Thyroid gland (tissue), 4 donors: ENCODE data around the gene FLAD1. TPM values are rescaled to one million over a fixed set of nuclear protein-coding genes. Genes with fewer than 3 reads are reported as not detected.

Experiments used
- DNase-seq, 2 donors: peaks; one replicate each; pipeline ENCODE4 v3.0.0-alpha.2; 2019
- H3K27ac ChIP-seq, 3 donors: fragments of 200-600 bp; sonication (generic); 1 replicate in 2 of 3; 2 replicates in 1 of 3; pipeline ENCODE4 v1.5.1; 2016 to 2019; ENCODE audit warnings: mild to moderate bottlenecking in 1 of 3, moderate library complexity in 1 of 3
- H3K27me3 ChIP-seq: fragments of 200-600 bp; sonication (generic); one replicate; pipeline ENCODE4 v1.5.1; 2019
- H3K36me3 ChIP-seq, 2 donors: fragments of 200-600 bp; sonication (generic); one replicate each; pipeline ENCODE4 v1.5.1; 2016 to 2019
- H3K4me1 ChIP-seq, 2 donors: fragments of 200-600 bp; sonication (generic); one replicate each; pipeline ENCODE4 v1.5.1; 2017 to 2019
- H3K4me3 ChIP-seq, 3 donors: fragments of 200-600 bp; sonication (generic); replicated peaks in 1 of 3; 1 replicate in 2 of 3; 2 replicates in 1 of 3; pipeline ENCODE4 v1.5.1; 2016; ENCODE audit warnings: mild to moderate bottlenecking in 1 of 3
- H3K9me3 ChIP-seq: fragments of 200-600 bp; sonication (generic); one replicate; pipeline ENCODE4 v1.5.1; 2017
- POLR2A ChIP-seq, 2 donors: fragments of 450-650 bp; IDR thresholded peaks; one replicate each; pipeline ENCODE4 v1.6.1; 2017; ENCODE audit warnings: antibody characterized with exemption in 2 of 2, mild to moderate bottlenecking in 2 of 2, moderate library complexity in 1 of 2
- WGBS, 2 donors: methylation state at CpG; one replicate each; pipeline ENCODE4 v1.1.5; 2017; 5-methylcytosine and 5-hydroxymethylcytosine counted together
- intact Hi-C: fragments of 100-400 bp; cut with DNase I; formaldehyde crosslinking; loops from one replicate; pipeline ENCODE4 v1.15.1; 2023
- total RNA-seq, 4 donors: library from RNA; depleted of rRNA; stranded (reverse); fragments of >200 nt; gene quantifications; one replicate each; pipeline ENCODE4 v1.2.3, GENCODE V29; 2016
- TF ChIP-seq, protein P1 (sequence below), 6 experiments: fragments of 200-600 bp in 3 of 6; fragments of 450-650 bp in 3 of 6; sonication (generic) in 3 of 6; IDR thresholded peaks; one replicate each; pipeline ENCODE4 v1.5.1; 2016 to 2019; ENCODE audit warnings: antibody characterized with exemption in 6 of 6, mild to moderate bottlenecking in 2 of 6, inconsistent platforms in 1 of 6, moderate library complexity in 1 of 6

FLAD1 gene
- total RNA-seq, 4 donors from 2014 or later: 24.1 to 39.3 (median 31.1) TPM

- Histone ChIP-seq H3K36me3 (peaks cover 0 to 8% of the 10 kb centered on the region in 2 donors), H3K27ac (peak overlapping the region; percentile 72 to 83 (median 72)), H3K4me1 (peaks cover 57 to 66% of the 10 kb centered on the region in 2 donors), H3K4me3 (no peak overlapping the region), H3K27me3 (no peaks in the 10 kb centered on the region), H3K9me3 (no peaks in the 10 kb centered on the region)
- no peak for TF ChIP-seq POLR2A (IDR thresholded peaks at IDR 0.05)
- TF ChIP-seq, protein P1, sequence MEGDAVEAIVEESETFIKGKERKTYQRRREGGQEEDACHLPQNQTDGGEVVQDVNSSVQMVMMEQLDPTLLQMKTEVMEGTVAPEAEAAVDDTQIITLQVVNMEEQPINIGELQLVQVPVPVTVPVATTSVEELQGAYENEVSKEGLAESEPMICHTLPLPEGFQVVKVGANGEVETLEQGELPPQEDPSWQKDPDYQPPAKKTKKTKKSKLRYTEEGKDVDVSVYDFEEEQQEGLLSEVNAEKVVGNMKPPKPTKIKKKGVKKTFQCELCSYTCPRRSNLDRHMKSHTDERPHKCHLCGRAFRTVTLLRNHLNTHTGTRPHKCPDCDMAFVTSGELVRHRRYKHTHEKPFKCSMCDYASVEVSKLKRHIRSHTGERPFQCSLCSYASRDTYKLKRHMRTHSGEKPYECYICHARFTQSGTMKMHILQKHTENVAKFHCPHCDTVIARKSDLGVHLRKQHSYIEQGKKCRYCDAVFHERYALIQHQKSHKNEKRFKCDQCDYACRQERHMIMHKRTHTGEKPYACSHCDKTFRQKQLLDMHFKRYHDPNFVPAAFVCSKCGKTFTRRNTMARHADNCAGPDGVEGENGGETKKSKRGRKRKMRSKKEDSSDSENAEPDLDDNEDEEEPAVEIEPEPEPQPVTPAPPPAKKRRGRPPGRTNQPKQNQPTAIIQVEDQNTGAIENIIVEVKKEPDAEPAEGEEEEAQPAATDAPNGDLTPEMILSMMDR (IDR thresholded peaks at IDR 0.05): no peak
- DNase-seq: no peak
- 91% methylated on average over 7 of the region's 7 CpGs for WGBS, 2 donors
- intact Hi-C loops: no loop called here
These were observed 23.7 kb upstream of the FLAD1 start for GRCh38 chr1:154959426-154959780.

DNA sequence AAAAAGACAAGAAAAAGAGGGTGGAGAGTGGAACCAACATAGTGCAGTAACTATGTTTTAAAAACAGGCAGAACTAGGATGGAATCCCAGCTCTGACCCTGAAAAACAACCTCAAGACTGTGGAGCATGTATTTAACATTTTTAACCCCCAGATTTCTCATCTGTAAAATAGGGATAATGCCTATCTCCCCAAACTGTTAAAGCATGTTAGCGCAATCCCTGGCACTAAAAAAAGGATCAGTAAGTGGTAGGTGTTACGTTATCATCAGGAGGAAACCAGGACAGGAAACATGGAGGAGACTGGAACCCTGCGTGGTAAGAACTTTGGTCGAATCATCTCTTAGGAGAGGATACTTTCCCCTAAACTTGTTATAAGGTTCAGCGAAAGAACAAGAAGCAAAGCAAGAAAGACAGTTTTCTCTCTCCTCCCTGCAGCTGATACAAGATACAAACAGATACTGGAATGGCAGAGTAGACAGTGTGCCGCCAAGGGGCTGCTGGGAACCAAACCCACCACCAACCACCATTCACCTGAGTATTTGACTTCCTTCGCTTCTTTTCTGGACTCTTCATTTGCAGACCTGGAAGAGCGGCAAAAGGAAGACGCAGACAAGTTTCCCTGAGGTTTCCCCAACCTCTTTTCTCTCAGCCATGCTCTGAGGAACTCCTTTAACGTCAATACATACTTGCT, 22.6 kb upstream of the FLAD1 start:
- peak overlapping the region in 2 of 3 donors; percentile 30 to 69 for H3K4me3 ChIP-seq
- H3K27me3 ChIP-seq: no peaks in the 10 kb centered on the region
- TF ChIP-seq POLR2A (IDR thresholded peaks at IDR 0.05): no peak
- TF ChIP-seq, protein P1 (IDR thresholded peaks at IDR 0.05): no peak
- H3K9me3 ChIP-seq: no peaks in the 10 kb centered on the region
- intact Hi-C loops: loop anchor here (5.0 kb wide), 1 partner anchor 37 kb away; no protein-coding TSS in a partner anchor
- peak overlapping the region in 2 of 3 donors; percentile 94 to 97 for H3K27ac ChIP-seq
- H3K4me1 ChIP-seq: peaks cover 47 to 55% of the 10 kb centered on the region in 2 donors
- H3K36me3 ChIP-seq: peaks cover 6 to 14% of the 10 kb centered on the region in 2 donors
- WGBS, 2 donors: 43 to 44% methylated on average over 10 of the region's 10 CpGs
- DNase-seq: no peak

- intact Hi-C loops: loop anchor here (5.0 kb wide), 1 partner anchor 36 kb away; no protein-coding TSS in a partner anchor
- Histone ChIP-seq H3K4me1 (peaks cover 42 to 51% of the 10 kb centered on the region in 2 donors), H3K27ac (peak within 1 kb of the TSS; percentile 94 to 100 (median 97)), H3K4me3 (peak within 1 kb of the TSS; percentile 30 to 91 (median 69)), H3K9me3 (no peaks in the 10 kb centered on the region), H3K36me3 (peaks cover 15 to 21% of the 10 kb centered on the region in 2 donors), H3K27me3 (no peaks in the 10 kb centered on the region)
- TF ChIP-seq, protein P1 (IDR thresholded peaks at IDR 0.05): peak in 4 of 6 experiments; percentile 36 to 86 (median 70)
- TF ChIP-seq POLR2A (IDR thresholded peaks at IDR 0.05): peak in 1 of 2 donors; percentile 80
- peak; percentile 82 to 86 for DNase-seq
- 1 to 2% methylated on average over 13 to 39 of the region's 93 CpGs for WGBS, 2 donors
These were observed 21.7 kb upstream of the FLAD1 start, which contains the start of gene PYGO2 for GRCh38 chr1:154961207-154962155. Gene PYGO2 (minus strand): TSS chr1:154961782. CDS start chr1:154961576, 206 bp downstream.

- H3K9me3 ChIP-seq: no peaks in the 10 kb centered on the region
- H3K4me3 ChIP-seq: peak overlapping the region; percentile 30 to 91 (median 69)
- peaks cover 34 to 43% of the 10 kb centered on the region in 2 donors for H3K4me1 ChIP-seq
- intact Hi-C loops: loop anchor here (5.0 kb wide), 1 partner anchor 35 kb away; no protein-coding TSS in a partner anchor
- H3K27ac ChIP-seq: peak overlapping the region; percentile 94 to 100 (median 97)
- peaks cover 21 to 23% of the 10 kb centered on the region in 2 donors for H3K36me3 ChIP-seq
- peak; percentile 44 to 52 for DNase-seq
- TF ChIP-seq POLR2A (IDR thresholded peaks at IDR 0.05): no peak
- TF ChIP-seq, protein P1 (IDR thresholded peaks at IDR 0.05): no peak
- no peaks in the 10 kb centered on the region for H3K27me3 ChIP-seq
- WGBS, 2 donors: 3 to 5% methylated on average over 21 to 22 of the region's 25 CpGs
These were observed 20.9 kb upstream of the FLAD1 start for GRCh38 chr1:154962156-154962749.
